Effector memory CD8-positive, alpha-beta T cell (primary cell): ENCODE data around the gene TMTC3.
"Not testable (repeated sequence)": the region's sequence is repeated elsewhere in the genome, so short reads cannot be mapped to it uniquely, and the experiment has no call there.

ENCODE experiments used
- ATAC-seq: fragments of 150-1000 bp; cut with Tn5 transposase; replicated peaks from 2 replicates; pipeline ENCODE4 v1.10.0; 2021; ENCODE audit warnings: mild to moderate bottlenecking, moderate library complexity
- DNase-seq, 3 experiments: peaks; one replicate each; pipeline ENCODE4 v3.0.0; 2021
- H3K27ac Mint-ChIP-seq, 2 donors: one replicate each; pipeline ENCODE4 v1.8.0; 2022; ENCODE audit warnings: mild to moderate bottlenecking in 2 of 2, mixed read lengths in 2 of 2, moderate library complexity in 2 of 2
- H3K27me3 Mint-ChIP-seq, 2 donors: one replicate each; pipeline ENCODE4 v1.8.0; 2022; ENCODE audit warnings: mixed read lengths in 2 of 2
- H3K36me3 Mint-ChIP-seq: one replicate; pipeline ENCODE4 v1.8.0; 2022; ENCODE audit warnings: mild to moderate bottlenecking, moderate library complexity, mixed read lengths; ENCODE audit not compliant: insufficient read depth
- H3K4me1 Mint-ChIP-seq, 2 donors: one replicate each; pipeline ENCODE4 v1.8.0; 2022; ENCODE audit warnings: low read depth in 2 of 2, mixed read lengths in 2 of 2
- H3K4me3 Mint-ChIP-seq, 2 donors: one replicate each; pipeline ENCODE4 v1.8.0; 2022; ENCODE audit warnings: mild to moderate bottlenecking in 2 of 2, mixed read lengths in 2 of 2, moderate library complexity in 2 of 2
- H3K9me3 Mint-ChIP-seq, 2 donors: one replicate each; pipeline ENCODE4 v1.8.0; 2022; ENCODE audit warnings: mixed read lengths in 2 of 2
- total RNA-seq, 9 experiments: gene quantifications; one replicate each; lab custom pipeline; 2026; lab: John Stamatoyannopoulos, UW

TMTC3 gene
- 14.1 to 35.6 (median 22.2) reads per million in 9 experiments for total RNA-seq

DNA sequence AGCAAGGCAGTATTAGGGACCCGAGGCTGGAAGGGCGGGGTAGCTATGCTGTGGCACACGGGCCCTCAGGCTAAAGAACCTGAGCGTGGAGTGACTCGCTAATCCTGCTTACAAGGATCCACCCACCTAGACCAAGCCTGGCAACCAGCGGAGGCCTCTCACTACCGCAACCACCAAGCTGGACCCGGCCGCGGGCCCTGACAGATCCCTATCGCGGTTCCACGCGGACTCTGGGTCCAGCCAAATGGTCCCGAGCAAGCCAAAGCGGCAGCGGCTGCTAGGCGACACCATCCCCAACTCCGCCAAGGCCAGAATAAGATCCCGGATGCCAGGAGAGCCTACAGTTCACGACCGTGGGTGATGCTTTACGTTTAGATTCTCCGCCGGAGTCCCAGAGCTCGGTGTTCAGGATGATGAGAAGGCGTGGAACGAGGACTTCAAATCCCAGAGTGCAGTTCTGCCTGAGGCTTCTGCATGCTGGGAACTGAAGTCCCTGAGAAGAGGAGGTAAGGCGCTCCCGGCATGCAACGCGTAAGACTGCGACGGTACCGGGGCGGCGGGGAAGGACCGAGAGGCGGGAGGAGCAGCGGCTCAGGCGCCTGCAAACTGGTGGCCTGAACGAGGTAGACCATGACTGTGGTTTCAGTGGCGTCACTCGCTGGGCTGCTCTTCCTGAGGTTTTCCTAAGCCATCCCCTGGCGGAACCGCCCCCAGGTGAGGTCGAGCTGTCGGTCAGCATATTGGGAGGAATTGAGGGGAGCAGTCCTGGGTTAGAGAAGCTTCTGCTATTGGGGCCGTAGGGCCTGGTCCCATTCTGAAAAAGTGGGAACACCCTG, at the start of gene TMTC3, which contains the start of gene CEP290:
TSS of gene TMTC3 (plus strand) at position 534 of the 836 bp plus-strand sequence. CDS start 6,009 bp downstream, outside the sequence.
TSS of gene CEP290 (minus strand) at position 315 of the 836 bp plus-strand sequence. CDS start 781 bp downstream, outside the sequence.
- no peaks in the 10 kb centered on the region for H3K9me3 Mint-ChIP-seq
- H3K27ac Mint-ChIP-seq, result peak within 1 kb of the TSS; percentile 94 to 97
- ATAC-seq (peak; percentile 92), DNase-seq (peak; percentile 89 to 92 (median 91))
- peak within 1 kb of the TSS; percentile 91 to 93 for H3K4me3 Mint-ChIP-seq
- H3K4me1 Mint-ChIP-seq, result peaks cover 24 to 45% of the 10 kb centered on the region in 2 donors
- H3K36me3 Mint-ChIP-seq, result peaks cover 6% of the 10 kb centered on the region
- no peaks in the 10 kb centered on the region for H3K27me3 Mint-ChIP-seq

GRCh38 chr12:88092771-88093170, 49.3 kb upstream of the TMTC3 start:
- no peak for DNase-seq
- no peak for ATAC-seq
- Mint-ChIP-seq H3K9me3 (no peaks in the 10 kb centered on the region), H3K27me3 (no peaks in the 10 kb centered on the region), H3K4me3 (no peak overlapping the region), H3K4me1 (no peaks in the 10 kb centered on the region), H3K36me3 (peaks cover 16% of the 10 kb centered on the region), H3K27ac (no peak overlapping the region)

DNA sequence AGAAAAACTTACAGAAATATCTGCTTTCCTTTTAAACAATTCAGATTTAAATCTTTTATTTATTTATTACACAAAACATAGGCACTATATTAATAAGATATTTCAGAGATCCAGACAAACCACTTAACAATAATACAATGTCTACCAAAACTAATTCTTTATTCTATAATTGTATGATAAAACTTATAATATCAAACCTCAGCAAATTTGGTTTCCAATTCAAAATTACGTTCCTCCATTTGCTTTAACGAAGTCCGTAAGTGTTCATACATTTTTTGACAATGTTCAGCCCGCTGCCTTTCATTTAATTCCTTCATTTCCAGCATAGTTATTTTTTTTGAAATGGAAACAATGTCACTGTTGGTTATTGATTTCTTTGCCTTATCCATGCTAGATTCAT, 48.5 kb upstream of the TMTC3 start:
- Mint-ChIP-seq H3K4me3 (no peak overlapping the region), H3K36me3 (peaks cover 18% of the 10 kb centered on the region), H3K27ac (no peak overlapping the region), H3K4me1 (no peaks in the 10 kb centered on the region), H3K9me3 (no peaks in the 10 kb centered on the region), H3K27me3 (no peaks in the 10 kb centered on the region)
- DNase-seq, result no peak
- no peak for ATAC-seq

- Mint-ChIP-seq H3K27ac (no peak overlapping the region), H3K9me3 (no peaks in the 10 kb centered on the region), H3K36me3 (peaks cover 33% of the 10 kb centered on the region), H3K4me3 (no peak overlapping the region), H3K27me3 (no peaks in the 10 kb centered on the region), H3K4me1 (peaks cover 0 to 3% of the 10 kb centered on the region in 2 donors)
- no peak for DNase-seq
- ATAC-seq, result no peak
Measured at GRCh38 chr12:88108021-88108420, 34.1 kb upstream of the TMTC3 start.

DNA sequence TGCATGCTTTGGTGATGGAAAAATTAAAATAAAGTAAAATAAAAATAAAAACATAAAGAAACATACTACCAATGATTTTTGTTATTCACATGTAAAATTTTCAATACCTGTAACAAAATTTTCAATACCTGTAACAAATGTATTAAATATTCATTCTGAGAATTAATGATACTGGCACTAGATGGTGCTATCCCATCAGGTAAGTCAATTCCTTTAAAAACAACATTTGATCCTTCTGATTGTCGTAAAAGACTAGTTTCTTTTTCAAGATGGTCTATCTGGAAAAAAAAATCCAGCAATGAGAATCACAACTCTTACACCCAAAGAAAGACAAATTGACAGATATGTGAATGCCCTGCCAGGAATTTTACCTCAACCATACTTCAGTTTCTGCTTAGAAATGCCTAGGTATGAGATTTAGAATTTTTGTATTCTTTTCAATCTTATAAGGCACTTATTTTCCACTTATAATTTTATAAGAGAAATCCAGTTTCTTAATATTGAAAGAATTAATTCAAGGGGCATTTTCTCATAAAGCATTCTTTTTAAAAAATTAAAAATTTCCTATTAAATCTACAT, 30.9 kb upstream of the TMTC3 start:
- Mint-ChIP-seq H3K4me3 (no peak overlapping the region), H3K27ac (peak overlapping the region in 1 of 2 donors; percentile 56), H3K36me3 (peaks cover 36% of the 10 kb centered on the region), H3K27me3 (no peaks in the 10 kb centered on the region), H3K9me3 (no peaks in the 10 kb centered on the region), H3K4me1 (no peaks in the 10 kb centered on the region)
- ATAC-seq (no peak), DNase-seq (no peak)

DNA sequence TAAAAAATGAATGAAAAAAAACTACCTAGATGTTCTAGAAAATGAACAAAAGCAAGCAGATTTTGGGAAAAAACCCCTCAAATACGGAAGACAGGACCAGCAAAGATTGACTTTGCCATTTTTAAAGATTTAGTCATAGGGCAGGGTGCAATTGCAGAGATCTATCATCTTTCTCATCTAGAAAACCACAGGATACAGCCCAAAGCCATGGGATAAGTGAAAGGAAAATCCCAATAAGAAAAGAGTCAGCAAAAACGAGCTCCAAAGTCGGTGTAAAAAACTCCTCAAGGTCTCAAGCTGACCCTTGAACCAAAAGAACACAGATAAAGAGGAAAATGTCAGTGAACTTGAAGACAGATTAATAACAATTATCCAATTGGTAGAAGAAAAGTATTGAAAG, 28.2 kb upstream of the TMTC3 start:
- Mint-ChIP-seq H3K4me3 (no peak overlapping the region), H3K36me3 (peaks cover 56% of the 10 kb centered on the region), H3K27ac (no peak overlapping the region), H3K4me1 (no peaks in the 10 kb centered on the region), H3K27me3 (no peaks in the 10 kb centered on the region), H3K9me3 (no peaks in the 10 kb centered on the region)
- DNase-seq (no peak), ATAC-seq (no peak)

DNA sequence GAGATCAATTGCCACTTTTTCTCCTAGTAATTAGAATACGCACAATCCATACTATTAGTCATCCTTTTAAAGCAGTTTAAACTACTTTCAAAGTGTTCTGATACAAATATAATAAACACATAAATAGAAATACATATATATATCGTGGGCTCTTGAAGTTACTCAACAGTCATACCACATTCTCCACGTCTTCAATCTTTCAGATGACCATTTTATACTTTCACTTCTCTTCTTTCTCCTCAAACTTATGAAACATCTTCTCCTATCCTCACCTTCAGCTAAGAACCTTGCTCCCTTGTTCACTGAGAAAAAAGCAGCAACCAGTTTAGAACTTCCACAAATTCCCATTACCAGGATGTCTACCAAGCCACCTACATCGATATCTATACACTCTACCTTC, 19.4 kb upstream of the TMTC3 start:
- no peak for DNase-seq
- no peaks in the 10 kb centered on the region for H3K9me3 Mint-ChIP-seq
- no peak overlapping the region for H3K27ac Mint-ChIP-seq
- no peak for ATAC-seq
- H3K4me3 Mint-ChIP-seq, result no peak overlapping the region
- H3K36me3 Mint-ChIP-seq, result peaks cover 23% of the 10 kb centered on the region
- no peaks in the 10 kb centered on the region for H3K4me1 Mint-ChIP-seq
- no peaks in the 10 kb centered on the region for H3K27me3 Mint-ChIP-seq

DNA sequence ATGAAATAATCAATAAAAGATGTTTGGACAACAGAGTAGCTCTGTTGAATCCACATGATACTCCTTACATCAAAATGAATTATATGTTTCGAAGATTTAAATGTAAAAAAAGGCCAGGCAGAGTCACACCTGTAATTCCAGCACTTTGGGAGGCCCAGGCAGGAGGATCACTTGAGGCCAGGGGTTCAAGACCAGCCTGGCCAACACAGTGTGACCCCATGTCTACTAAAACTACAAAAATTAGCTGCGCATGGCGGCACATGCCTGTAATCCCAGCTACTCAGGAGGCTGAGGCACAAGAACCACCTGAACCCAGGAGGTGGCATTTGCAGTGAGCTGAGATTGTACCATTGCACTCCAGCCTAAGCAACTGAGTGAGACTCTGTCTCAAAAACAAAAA, 15.0 kb upstream of the TMTC3 start:
- Mint-ChIP-seq H3K9me3 (no peaks in the 10 kb centered on the region), H3K27me3 (no peaks in the 10 kb centered on the region)
- ATAC-seq, result no peak

GRCh38 chr12:88127855-88128254, 14.3 kb upstream of the TMTC3 start:
- H3K9me3 Mint-ChIP-seq, result no peaks in the 10 kb centered on the region
- no peak overlapping the region for H3K4me3 Mint-ChIP-seq
- no peaks in the 10 kb centered on the region for H3K27me3 Mint-ChIP-seq
- DNase-seq (no peak), ATAC-seq (no peak)
- peaks cover 0 to 7% of the 10 kb centered on the region in 2 donors for H3K4me1 Mint-ChIP-seq
- H3K27ac Mint-ChIP-seq, result no peak overlapping the region
- H3K36me3 Mint-ChIP-seq, result peaks cover 18% of the 10 kb centered on the region

More for the DNA sequence above, 15.0 kb upstream of the TMTC3 start:
- DNase-seq, result no peak
- peaks cover 0 to 5% of the 10 kb centered on the region in 2 donors for H3K4me1 Mint-ChIP-seq
- H3K4me3 Mint-ChIP-seq, result no peak overlapping the region
- no peak overlapping the region for H3K27ac Mint-ChIP-seq
- peaks cover 18% of the 10 kb centered on the region for H3K36me3 Mint-ChIP-seq

- Mint-ChIP-seq H3K27me3 (no peaks in the 10 kb centered on the region), H3K4me1 (peaks cover 0 to 7% of the 10 kb centered on the region in 2 donors), H3K9me3 (no peaks in the 10 kb centered on the region), H3K4me3 (no peak overlapping the region), H3K27ac (no peak overlapping the region), H3K36me3 (peaks cover 14% of the 10 kb centered on the region)
- no peak for ATAC-seq
- no peak for DNase-seq
Measured at GRCh38 chr12:88132392-88132791, 9.7 kb upstream of the TMTC3 start.

DNA sequence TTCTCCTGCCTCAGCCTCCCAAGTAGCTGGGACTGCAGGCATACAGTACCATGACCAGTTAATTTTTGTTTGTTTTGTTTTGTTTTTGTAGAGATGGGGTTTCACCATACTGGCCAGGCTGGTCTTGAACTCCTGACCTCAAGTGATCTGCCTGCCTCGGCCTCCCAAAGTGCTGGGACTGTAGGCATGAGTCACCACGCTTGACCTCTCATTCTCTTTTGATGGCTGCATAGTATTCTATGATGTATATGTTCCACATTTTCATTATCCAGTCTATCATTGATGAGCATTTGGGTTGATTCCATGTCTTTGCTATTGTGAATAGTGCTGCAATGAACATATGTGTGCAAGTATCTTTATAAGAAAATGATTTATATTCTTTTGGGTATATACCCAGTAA, 8.9 kb upstream of the TMTC3 start:
- H3K36me3 Mint-ChIP-seq, result peaks cover 14% of the 10 kb centered on the region
- DNase-seq, result not testable (repeated sequence)

DNA sequence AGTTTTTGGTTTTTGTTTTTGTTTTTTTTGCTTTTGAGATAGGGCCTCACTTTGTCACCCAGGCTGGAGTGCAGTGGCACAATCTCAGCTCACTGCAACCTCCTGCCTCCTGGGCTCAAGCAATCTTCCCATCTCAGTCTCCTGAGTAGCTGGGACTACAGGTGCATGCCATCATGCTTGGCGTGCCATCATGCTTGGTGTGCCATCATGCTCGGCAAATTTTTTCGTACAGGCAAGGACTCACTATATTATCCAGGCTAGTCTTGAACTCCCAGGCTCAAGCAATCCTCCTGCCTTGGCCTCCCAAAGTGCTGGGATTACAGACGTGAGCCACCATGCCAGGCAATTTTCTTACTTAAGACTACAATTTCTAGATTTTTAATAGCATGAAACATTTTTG, 2.4 kb upstream of the TMTC3 start:
- not testable (repeated sequence) for H3K36me3 Mint-ChIP-seq, H3K4me3 Mint-ChIP-seq, DNase-seq, H3K9me3 Mint-ChIP-seq, H3K27me3 Mint-ChIP-seq, ATAC-seq, H3K27ac Mint-ChIP-seq
- H3K4me1 Mint-ChIP-seq, result peaks cover 17 to 29% of the 10 kb centered on the region in 2 donors

More for the DNA sequence above, 8.9 kb upstream of the TMTC3 start:
- peaks cover 0 to 14% of the 10 kb centered on the region in 2 donors for H3K4me1 Mint-ChIP-seq
- not testable (repeated sequence) for H3K27ac Mint-ChIP-seq, H3K4me3 Mint-ChIP-seq, ATAC-seq, H3K27me3 Mint-ChIP-seq, H3K9me3 Mint-ChIP-seq

DNA sequence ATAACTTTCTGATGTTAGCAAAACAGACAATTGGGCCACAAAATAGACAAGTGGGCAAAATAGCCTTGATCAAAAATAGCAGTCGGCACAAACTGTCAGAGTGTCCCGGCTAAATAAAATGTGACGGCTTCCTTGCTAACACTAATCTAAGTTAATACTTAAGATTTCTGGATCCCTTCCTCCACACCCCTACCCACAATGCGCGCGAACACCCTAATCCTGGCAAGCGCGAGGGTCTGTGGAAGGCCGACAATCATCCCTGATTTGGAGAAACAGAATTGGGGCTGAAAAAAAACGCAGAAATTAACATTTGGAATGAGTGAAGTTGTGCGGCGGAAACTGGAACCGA, 708 bp upstream of the TMTC3 start:
- Mint-ChIP-seq H3K27ac (peak overlapping the region; percentile 94 to 97), H3K4me1 (peaks cover 24 to 45% of the 10 kb centered on the region in 2 donors), H3K36me3 (peaks cover 6% of the 10 kb centered on the region), H3K4me3 (peak overlapping the region; percentile 91 to 93), H3K27me3 (no peaks in the 10 kb centered on the region), H3K9me3 (no peaks in the 10 kb centered on the region)
- no peak for ATAC-seq
- no peak for DNase-seq

- no peak for ATAC-seq
Measured at GRCh38 chr12:88142610-88142991, 494 bp downstream of the TMTC3 start.

More at GRCh38 chr12:88142610-88142991, 494 bp downstream of the TMTC3 start:
- peak in 2 of 3 experiments; percentile 8 to 13 for DNase-seq
- H3K4me3 Mint-ChIP-seq, result peak overlapping the region; percentile 91 to 93
- peaks cover 6% of the 10 kb centered on the region for H3K36me3 Mint-ChIP-seq
- H3K4me1 Mint-ChIP-seq, result peaks cover 24 to 42% of the 10 kb centered on the region in 2 donors
- no peaks in the 10 kb centered on the region for H3K9me3 Mint-ChIP-seq
- H3K27me3 Mint-ChIP-seq, result no peaks in the 10 kb centered on the region
- peak overlapping the region; percentile 94 to 97 for H3K27ac Mint-ChIP-seq
